RCC 7860 (cell line): ENCODE measurements around the gene ZNF644.

Experiments
- DNase-seq: peaks from one replicate; pipeline ENCODE4 v3.0.0-alpha.2; 2015; ENCODE audit warnings: low spot score
- FAIRE-seq: peaks from 2 replicates; lab custom pipeline; 2012; peaks lifted over from hg19 to GRCh38; lab: Jason Lieb, UNC

The ZNF644 gene

GRCh38 chr1:90989302-90989701, 32.5 kb downstream of the ZNF644 start:
- FAIRE-seq: no peak
- DNase-seq: no peak

- DNase-seq (no peak), FAIRE-seq (no peak)
These were observed 34.0 kb downstream of the ZNF644 start for GRCh38 chr1:90987841-90988240.

- DNase-seq: no peak
- FAIRE-seq: no peak
These were observed 34.9 kb downstream of the ZNF644 start for GRCh38 chr1:90986953-90987352.

- DNase-seq (no peak), FAIRE-seq (no peak)
These were observed 44.3 kb downstream of the ZNF644 start for GRCh38 chr1:90977522-90977921.

- DNase-seq: peak; percentile 67
- FAIRE-seq: peak; percentile 93
These were observed 47.7 kb downstream of the ZNF644 start for GRCh38 chr1:90973897-90974798.

- FAIRE-seq: no peak
- DNase-seq: no peak
These were observed 51.6 kb downstream of the ZNF644 start for GRCh38 chr1:90970208-90970607.

- DNase-seq: no peak
- FAIRE-seq: no peak
These were observed 52.6 kb downstream of the ZNF644 start for GRCh38 chr1:90969241-90969640.

GRCh38 chr1:90964444-90965035, 57.3 kb downstream of the ZNF644 start:
- FAIRE-seq (peak; percentile 91), DNase-seq (peak; percentile 22)

- no peak for DNase-seq
These were observed 58.2 kb downstream of the ZNF644 start for GRCh38 chr1:90963651-90964050.

GRCh38 chr1:90963236-90963635, 58.6 kb downstream of the ZNF644 start:
- DNase-seq (no peak), FAIRE-seq (no peak)

More at GRCh38 chr1:90963651-90964050, 58.2 kb downstream of the ZNF644 start:
- FAIRE-seq: no peak

GRCh38 chr1:90959352-90960206, 62.3 kb downstream of the ZNF644 start:
- FAIRE-seq (no peak), DNase-seq (no peak)

- DNase-seq: no peak
- no peak for FAIRE-seq
These were observed 64.3 kb downstream of the ZNF644 start for GRCh38 chr1:90957497-90957896.

- FAIRE-seq: no peak
These were observed 66.1 kb downstream of the ZNF644 start for GRCh38 chr1:90955769-90956168.

GRCh38 chr1:90952906-90953305, 68.9 kb downstream of the ZNF644 start:
- FAIRE-seq: no peak
- no peak for DNase-seq

More at GRCh38 chr1:90955769-90956168, 66.1 kb downstream of the ZNF644 start:
- DNase-seq: no peak

GRCh38 chr1:90951009-90951408, 70.8 kb downstream of the ZNF644 start:
- FAIRE-seq (no peak), DNase-seq (no peak)

GRCh38 chr1:90948301-90948700, 73.5 kb downstream of the ZNF644 start:
- no peak for DNase-seq
- FAIRE-seq: no peak

- no peak for FAIRE-seq
- no peak for DNase-seq
These were observed 75.2 kb downstream of the ZNF644 start for GRCh38 chr1:90946630-90947029.

GRCh38 chr1:90945287-90945686, 76.5 kb downstream of the ZNF644 start:
- no peak for DNase-seq
- no peak for FAIRE-seq

GRCh38 chr1:90943966-90944365, 77.9 kb downstream of the ZNF644 start:
- DNase-seq (no peak), FAIRE-seq (no peak)

GRCh38 chr1:90940746-90941145, 81.1 kb downstream of the ZNF644 start:
- no peak for DNase-seq
- no peak for FAIRE-seq

GRCh38 chr1:90936731-90937130, 85.1 kb downstream of the ZNF644 start:
- DNase-seq (no peak), FAIRE-seq (no peak)
